Astrocyte of the cerebellum (primary cell): Measurements from ENCODE around the gene MGST3.
"Not testable (repeated sequence)": the region's sequence is repeated elsewhere in the genome, so short reads cannot be mapped to it uniquely, and the experiment has no call there.

Source experiments
- DNase-seq: peaks from one replicate; pipeline ENCODE4 v3.0.0-alpha.2; 2011; ENCODE audit warnings: low read depth
- H3K4me3 ChIP-seq: 2 replicates; pipeline ENCODE4 v1.5.1; 2011; ENCODE audit warnings: mild to moderate bottlenecking, low read depth, low read length, moderate library complexity
- in situ Hi-C: cut with HindIII; loops from 2 replicates; pipeline ENCODE4 v1.10.0; 2017; ENCODE audit warnings: low sequenced_read_pairs
- TF ChIP-seq, protein P1 (sequence below): IDR thresholded peaks from 2 replicates; pipeline ENCODE4 v1.5.1; 2012; ENCODE audit warnings: low read length, low read depth, moderate library complexity, mild to moderate bottlenecking; ENCODE audit errors: missing control alignments

MGST3 gene

DNA sequence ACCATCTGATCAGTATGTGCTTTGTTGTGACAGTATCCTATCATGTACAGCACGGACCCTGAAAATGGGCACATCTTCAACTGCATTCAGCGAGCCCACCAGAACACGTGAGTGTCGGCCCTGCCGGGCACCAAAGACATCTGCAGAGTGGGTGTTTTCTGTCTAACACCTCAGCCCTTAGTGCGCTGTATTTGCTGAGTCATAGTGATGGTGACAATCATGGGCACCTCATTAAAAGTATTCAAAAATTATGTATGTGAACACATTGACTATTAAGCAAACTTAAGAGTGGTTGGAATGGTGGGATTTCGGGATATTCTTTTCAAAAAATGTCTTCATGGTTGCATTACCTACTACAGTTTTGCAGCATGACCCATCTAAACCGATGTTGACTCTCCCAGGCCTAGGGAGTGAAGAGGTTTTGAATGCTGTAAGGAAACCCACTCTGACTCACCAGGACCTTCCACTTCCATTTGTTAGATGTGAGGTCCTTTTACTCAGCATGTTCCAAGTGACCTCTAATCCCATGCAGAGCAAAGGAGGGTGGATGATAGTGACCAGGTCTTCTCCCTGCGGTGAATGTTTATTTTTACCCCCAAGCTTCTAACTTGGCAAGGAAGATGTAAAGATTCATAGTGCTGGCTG is 20.1 kb downstream of the MGST3 start:
- in situ Hi-C loops: no loop called here
- no peak for DNase-seq
- H3K4me3 ChIP-seq: no peak overlapping the region
- TF ChIP-seq, protein P1, sequence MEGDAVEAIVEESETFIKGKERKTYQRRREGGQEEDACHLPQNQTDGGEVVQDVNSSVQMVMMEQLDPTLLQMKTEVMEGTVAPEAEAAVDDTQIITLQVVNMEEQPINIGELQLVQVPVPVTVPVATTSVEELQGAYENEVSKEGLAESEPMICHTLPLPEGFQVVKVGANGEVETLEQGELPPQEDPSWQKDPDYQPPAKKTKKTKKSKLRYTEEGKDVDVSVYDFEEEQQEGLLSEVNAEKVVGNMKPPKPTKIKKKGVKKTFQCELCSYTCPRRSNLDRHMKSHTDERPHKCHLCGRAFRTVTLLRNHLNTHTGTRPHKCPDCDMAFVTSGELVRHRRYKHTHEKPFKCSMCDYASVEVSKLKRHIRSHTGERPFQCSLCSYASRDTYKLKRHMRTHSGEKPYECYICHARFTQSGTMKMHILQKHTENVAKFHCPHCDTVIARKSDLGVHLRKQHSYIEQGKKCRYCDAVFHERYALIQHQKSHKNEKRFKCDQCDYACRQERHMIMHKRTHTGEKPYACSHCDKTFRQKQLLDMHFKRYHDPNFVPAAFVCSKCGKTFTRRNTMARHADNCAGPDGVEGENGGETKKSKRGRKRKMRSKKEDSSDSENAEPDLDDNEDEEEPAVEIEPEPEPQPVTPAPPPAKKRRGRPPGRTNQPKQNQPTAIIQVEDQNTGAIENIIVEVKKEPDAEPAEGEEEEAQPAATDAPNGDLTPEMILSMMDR: no peak

DNA sequence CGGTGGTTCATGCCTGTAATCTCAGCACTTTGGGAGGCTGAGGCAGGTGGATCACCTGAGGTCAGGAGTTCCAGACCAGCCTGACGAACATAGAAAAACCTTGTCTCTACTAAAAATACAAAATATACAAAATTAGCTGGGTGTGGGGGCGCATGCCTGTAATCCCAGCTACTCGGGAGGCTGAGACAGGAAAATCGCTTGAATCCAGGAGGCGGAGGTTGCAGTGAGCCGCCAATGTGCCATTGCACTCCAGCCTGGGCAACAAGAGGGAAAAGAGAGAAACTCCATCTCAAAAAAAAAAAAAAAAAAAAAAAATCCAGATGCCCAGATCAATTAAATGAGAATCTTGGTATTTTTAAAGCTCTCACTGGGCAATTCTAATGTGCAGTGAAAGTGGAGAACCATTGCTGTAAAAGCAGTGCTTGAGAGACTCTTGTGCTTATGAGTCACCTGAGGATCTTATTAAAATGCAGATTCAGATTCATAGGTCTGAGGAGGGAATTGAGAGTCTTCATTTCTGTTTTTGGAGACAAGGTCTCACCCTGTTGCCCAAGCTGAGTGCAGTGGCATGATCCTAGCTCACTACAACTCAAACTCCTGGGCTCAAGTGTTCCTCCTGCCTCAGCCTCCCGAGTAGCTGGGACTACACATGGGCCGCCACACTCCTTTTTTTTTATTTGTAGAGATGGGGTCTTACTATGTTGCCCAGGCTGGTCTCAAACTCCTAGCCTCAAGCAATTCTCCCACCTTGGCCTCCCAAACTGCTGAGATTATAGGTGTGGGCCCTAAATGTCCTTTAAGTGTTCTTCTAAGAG is 27.9 kb downstream of the MGST3 start:
- DNase-seq, in situ Hi-C loops, H3K4me3 ChIP-seq: not testable (repeated sequence)

DNA sequence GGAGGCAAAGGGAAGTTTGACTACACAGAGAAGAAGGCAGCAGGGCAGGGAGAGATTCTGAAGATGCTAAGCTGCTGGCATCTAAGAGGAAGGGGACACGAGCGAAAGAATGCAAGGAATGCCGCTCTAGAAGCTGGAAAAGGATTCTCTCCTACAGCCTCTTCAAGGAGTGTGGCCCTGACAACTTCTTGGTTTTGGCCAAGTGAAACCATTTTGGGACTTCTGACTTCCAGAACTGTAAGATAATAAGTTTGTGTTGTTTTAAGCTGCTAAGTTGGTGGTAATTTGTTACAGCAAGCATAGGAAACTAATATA is 28.5 kb downstream of the MGST3 start:
- DNase-seq: no peak
- in situ Hi-C loops: no loop called here
- TF ChIP-seq, protein P1: no peak
- H3K4me3 ChIP-seq: no peak overlapping the region

DNA sequence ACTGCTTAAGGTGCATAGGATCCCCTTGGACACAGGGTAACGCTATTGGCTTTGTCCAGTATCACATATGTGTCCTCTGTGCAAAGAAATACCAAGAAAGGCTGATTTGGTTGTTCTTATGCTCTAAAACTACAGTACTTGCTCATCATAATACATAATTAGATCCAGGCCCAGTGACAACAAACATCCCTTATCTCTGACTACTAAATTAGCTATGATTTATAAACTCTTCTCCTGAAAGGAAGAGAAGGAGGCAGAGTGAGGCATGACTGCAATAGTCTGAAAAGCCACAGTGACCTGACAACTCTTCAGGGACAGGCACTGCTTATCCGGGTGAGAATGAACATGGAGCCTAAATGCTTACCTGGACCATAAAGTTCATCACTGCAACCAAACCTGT is 30.7 kb downstream of the MGST3 start:
- no peak overlapping the region for H3K4me3 ChIP-seq
- in situ Hi-C loops: no loop called here
- TF ChIP-seq, protein P1: no peak
- no peak for DNase-seq

DNA sequence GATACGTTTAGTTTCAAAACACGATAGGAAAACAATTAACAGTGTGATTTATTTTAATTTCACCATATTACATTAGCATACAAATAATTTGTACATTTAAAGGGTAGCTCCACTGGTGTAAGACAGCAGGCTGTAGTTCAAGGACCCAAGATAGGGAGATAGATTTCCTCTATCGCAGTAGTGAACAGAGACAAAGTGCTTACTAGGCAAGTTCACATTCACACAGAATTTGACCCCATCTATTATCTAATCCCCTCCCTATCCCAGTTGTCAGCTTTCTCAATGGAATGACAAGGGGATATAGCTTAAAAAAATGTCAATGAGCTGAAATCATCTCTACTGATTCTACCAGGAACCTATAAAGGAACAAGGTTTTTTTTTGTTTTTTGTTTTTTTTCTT is 31.2 kb downstream of the MGST3 start:
- in situ Hi-C loops: no loop called here
- H3K4me3 ChIP-seq: no peak overlapping the region
- DNase-seq: no peak
- TF ChIP-seq, protein P1: no peak

DNA sequence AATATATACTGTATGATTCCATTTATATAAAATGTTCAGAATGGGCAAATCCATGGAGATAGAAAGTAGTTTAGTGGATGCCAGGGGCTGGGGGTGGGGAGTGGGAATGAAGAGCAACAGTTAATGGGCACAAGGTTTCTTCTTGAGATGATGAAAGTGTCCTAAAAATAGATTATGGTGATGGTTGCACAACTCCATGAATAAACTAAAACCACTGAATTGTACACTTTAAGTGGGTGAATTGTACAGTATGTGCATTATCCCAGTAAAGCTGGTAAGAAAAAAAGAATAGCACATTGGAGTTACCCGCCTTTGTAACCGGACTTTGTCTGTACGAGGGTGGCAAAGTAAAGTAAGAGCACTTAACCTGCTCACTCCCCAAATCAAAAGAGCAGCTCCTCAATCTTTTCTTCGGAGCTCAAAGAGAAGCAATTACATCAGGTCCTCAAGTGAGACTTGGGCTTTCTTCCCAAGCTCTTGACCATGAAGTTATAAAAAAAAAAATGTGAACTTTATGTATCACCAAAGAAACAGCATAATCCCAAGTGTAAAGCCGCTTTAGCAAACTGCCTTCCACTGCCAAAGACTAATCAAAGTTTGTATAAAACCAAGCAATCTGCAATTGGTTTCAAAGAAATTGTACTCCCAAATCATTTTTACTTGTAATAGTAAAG is 35.3 kb downstream of the MGST3 start:
- in situ Hi-C loops: no loop called here
- TF ChIP-seq, protein P1: no peak
- no peak overlapping the region for H3K4me3 ChIP-seq
- no peak for DNase-seq

DNA sequence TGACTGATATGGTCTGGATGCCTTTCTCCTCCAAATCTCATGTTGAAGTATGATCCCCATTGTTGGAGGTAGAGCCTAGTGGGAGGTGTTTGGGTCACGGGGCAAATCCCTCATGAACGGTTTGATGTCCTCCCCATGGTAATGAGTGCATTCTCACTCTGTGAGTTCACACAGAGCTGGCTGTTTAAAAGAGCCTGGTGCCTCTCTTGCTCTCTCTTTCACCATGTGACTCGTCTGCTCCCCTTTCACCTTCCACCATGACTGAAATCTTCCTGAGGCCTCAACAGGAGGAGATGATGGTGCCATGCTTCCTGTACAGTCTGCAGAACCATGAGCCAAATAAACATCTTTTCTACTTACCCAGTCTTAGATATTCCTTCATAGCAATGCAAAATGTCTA is 37.1 kb downstream of the MGST3 start:
- TF ChIP-seq, protein P1: no peak
- H3K4me3 ChIP-seq: no peak overlapping the region
- in situ Hi-C loops: no loop called here
- no peak for DNase-seq
